ENCODE data around the gene HAUS2.
"Not testable (repeated sequence)": the region's sequence is repeated elsewhere in the genome, so short reads cannot be mapped to it uniquely, and the experiment has no call there.

Gene HAUS2

GRCh38 chr15:42528970-42529369 is 19.7 kb upstream of the HAUS2 start:
- no peak overlapping the region for H3K4me3 ChIP-seq (ENCODE audit: low read length)
- no peaks in the 10 kb centered on the region for H3K4me1 ChIP-seq (ENCODE audit: insufficient read depth, low read length)
- H3K27ac ChIP-seq (ENCODE audit: low read depth, low read length) = no peak overlapping the region
- peaks cover 64% of the 10 kb centered on the region for H3K36me3 ChIP-seq (ENCODE audit: insufficient read depth, low read length)
- H3K9me3 ChIP-seq (ENCODE audit: insufficient read depth, low read depth, low read length) = no peaks in the 10 kb centered on the region
- WGBS = 96% methylated on average over 3 of the region's 3 CpGs
- no peak overlapping the region for H3K9ac ChIP-seq (ENCODE audit: low read depth, low read length)
- no peaks in the 10 kb centered on the region for H3K27me3 ChIP-seq (ENCODE audit: insufficient read depth, low read length)

DNA sequence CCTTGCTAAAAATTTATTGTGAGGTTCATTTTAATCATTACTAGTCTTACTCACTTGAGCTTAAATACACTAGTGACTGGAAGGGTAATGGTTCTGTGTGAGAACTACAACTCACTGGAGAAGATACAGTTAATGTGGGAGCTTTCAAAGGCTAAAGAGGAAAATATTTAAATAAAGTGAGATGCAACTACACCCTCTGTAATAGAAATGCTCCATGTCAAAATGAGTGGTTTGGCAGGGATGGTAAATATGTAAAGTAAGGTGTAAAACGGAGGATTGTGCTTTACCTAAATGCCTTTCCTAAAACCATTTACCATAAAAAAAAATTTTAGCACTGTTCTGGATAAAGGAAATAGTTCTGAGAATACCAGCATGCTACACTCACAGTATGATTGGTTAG is 15.4 kb upstream of the HAUS2 start:
- H3K27ac ChIP-seq (ENCODE audit: low read depth, low read length) = no peak overlapping the region
- H3K9me3 ChIP-seq (ENCODE audit: insufficient read depth, low read depth, low read length) = no peaks in the 10 kb centered on the region
- no peak overlapping the region for H3K9ac ChIP-seq (ENCODE audit: low read depth, low read length)
- no peaks in the 10 kb centered on the region for H3K4me1 ChIP-seq (ENCODE audit: insufficient read depth, low read length)
- no peaks in the 10 kb centered on the region for H3K27me3 ChIP-seq (ENCODE audit: insufficient read depth, low read length)
- no peak overlapping the region for H3K4me3 ChIP-seq (ENCODE audit: low read length)
- no CpG with 5 or more reads among the region's 1 CpG for WGBS
- peaks cover 52% of the 10 kb centered on the region for H3K36me3 ChIP-seq (ENCODE audit: insufficient read depth, low read length)

GRCh38 chr15:42544853-42545629 is 3.6 kb upstream of the HAUS2 start:
- 95% methylated on average over 4 of the region's 4 CpGs for WGBS
- Histone ChIP-seq H3K9me3 (ENCODE audit: insufficient read depth, low read depth, low read length) (no peaks in the 10 kb centered on the region), H3K36me3 (ENCODE audit: insufficient read depth, low read length) (peaks cover 32% of the 10 kb centered on the region), H3K27ac (ENCODE audit: low read depth, low read length) (no peak overlapping the region), H3K9ac (ENCODE audit: low read depth, low read length) (no peak overlapping the region), H3K4me3 (ENCODE audit: low read length) (no peak overlapping the region), H3K27me3 (ENCODE audit: insufficient read depth, low read length) (no peaks in the 10 kb centered on the region), H3K4me1 (ENCODE audit: insufficient read depth, low read length) (peaks cover 8% of the 10 kb centered on the region)

DNA sequence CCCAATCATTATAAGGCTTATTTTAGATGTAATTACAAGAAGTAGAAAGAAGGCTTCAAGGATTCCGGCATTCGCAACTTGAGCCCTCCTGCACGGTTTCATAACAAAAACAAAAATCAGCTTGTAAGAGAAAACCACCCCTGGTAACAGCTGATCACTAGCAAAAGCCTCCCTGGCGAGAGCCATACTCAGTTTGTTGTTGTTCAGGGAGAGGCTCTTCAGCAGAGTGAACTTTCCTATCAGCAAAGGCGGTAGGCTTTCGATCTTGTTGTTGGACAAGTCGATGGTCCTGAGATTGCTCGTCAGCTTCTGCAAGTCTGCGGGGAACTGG is 755 bp upstream of the HAUS2 start:
- no peak overlapping the region for H3K27ac ChIP-seq (ENCODE audit: low read depth, low read length)
- peaks cover 8% of the 10 kb centered on the region for H3K4me1 ChIP-seq (ENCODE audit: insufficient read depth, low read length)
- no peaks in the 10 kb centered on the region for H3K27me3 ChIP-seq (ENCODE audit: insufficient read depth, low read length)
- H3K9ac ChIP-seq (ENCODE audit: low read depth, low read length) = peak overlapping the region; percentile 89
- no peaks in the 10 kb centered on the region for H3K9me3 ChIP-seq (ENCODE audit: insufficient read depth, low read depth, low read length)
- H3K4me3 ChIP-seq (ENCODE audit: low read length) = peak overlapping the region; percentile 100
- peaks cover 29% of the 10 kb centered on the region for H3K36me3 ChIP-seq (ENCODE audit: insufficient read depth, low read length)
- 6% methylated on average over 9 of the region's 9 CpGs for WGBS

GRCh38 chr15:42549032-42549491 is 424 bp downstream of the HAUS2 start:
- WGBS = under 1% methylated on average over 12 of the region's 15 CpGs
- Histone ChIP-seq H3K4me1 (ENCODE audit: insufficient read depth, low read length) (peaks cover 8% of the 10 kb centered on the region), H3K36me3 (ENCODE audit: insufficient read depth, low read length) (peaks cover 26% of the 10 kb centered on the region), H3K27me3 (ENCODE audit: insufficient read depth, low read length) (no peaks in the 10 kb centered on the region), H3K9me3 (ENCODE audit: insufficient read depth, low read depth, low read length) (no peaks in the 10 kb centered on the region), H3K27ac (ENCODE audit: low read depth, low read length) (peak overlapping the region; percentile 78), H3K9ac (ENCODE audit: low read depth, low read length) (peak overlapping the region; percentile 89), H3K4me3 (ENCODE audit: low read length) (peak overlapping the region; percentile 100)

- Histone ChIP-seq H3K9ac (ENCODE audit: low read depth, low read length) (no peak overlapping the region), H3K27me3 (ENCODE audit: insufficient read depth, low read length) (no peaks in the 10 kb centered on the region), H3K36me3 (ENCODE audit: insufficient read depth, low read length) (peaks cover 20% of the 10 kb centered on the region), H3K27ac (ENCODE audit: low read depth, low read length) (no peak overlapping the region), H3K4me3 (ENCODE audit: low read length) (peak overlapping the region; percentile 100), H3K4me1 (ENCODE audit: insufficient read depth, low read length) (peaks cover 8% of the 10 kb centered on the region), H3K9me3 (ENCODE audit: insufficient read depth, low read depth, low read length) (no peaks in the 10 kb centered on the region)
- 80% methylated on average over 10 of the region's 12 CpGs for WGBS
These were observed 1.2 kb downstream of the HAUS2 start for GRCh38 chr15:42549741-42550392.

GRCh38 chr15:42553554-42553953 is 4.9 kb downstream of the HAUS2 start:
- Histone ChIP-seq H3K4me1 (ENCODE audit: insufficient read depth, low read length) (no peaks in the 10 kb centered on the region), H3K36me3 (ENCODE audit: insufficient read depth, low read length) (peaks cover 20% of the 10 kb centered on the region), H3K27ac (ENCODE audit: low read depth, low read length) (no peak overlapping the region), H3K27me3 (ENCODE audit: insufficient read depth, low read length) (no peaks in the 10 kb centered on the region), H3K4me3 (ENCODE audit: low read length) (no peak overlapping the region), H3K9ac (ENCODE audit: low read depth, low read length) (no peak overlapping the region), H3K9me3 (ENCODE audit: insufficient read depth, low read depth, low read length) (no peaks in the 10 kb centered on the region)
- WGBS = 100% methylated on average over 1 of the region's 1 CpG

GRCh38 chr15:42556550-42557207 is 8.0 kb downstream of the HAUS2 start:
- 96% methylated on average over 11 of the region's 12 CpGs for WGBS
- not testable (repeated sequence) for H3K9ac ChIP-seq (ENCODE audit: low read depth, low read length); H3K4me3 ChIP-seq (ENCODE audit: low read length); H3K9me3 ChIP-seq (ENCODE audit: insufficient read depth, low read depth, low read length); H3K4me1 ChIP-seq (ENCODE audit: insufficient read depth, low read length); H3K27ac ChIP-seq (ENCODE audit: low read depth, low read length); H3K27me3 ChIP-seq (ENCODE audit: insufficient read depth, low read length)
- peaks cover 51% of the 10 kb centered on the region for H3K36me3 ChIP-seq (ENCODE audit: insufficient read depth, low read length)

- Histone ChIP-seq H3K9me3 (ENCODE audit: insufficient read depth, low read depth, low read length) (no peaks in the 10 kb centered on the region), H3K4me3 (ENCODE audit: low read length) (no peak overlapping the region), H3K9ac (ENCODE audit: low read depth, low read length) (no peak overlapping the region), H3K27me3 (ENCODE audit: insufficient read depth, low read length) (no peaks in the 10 kb centered on the region), H3K27ac (ENCODE audit: low read depth, low read length) (no peak overlapping the region), H3K4me1 (ENCODE audit: insufficient read depth, low read length) (no peaks in the 10 kb centered on the region), H3K36me3 (ENCODE audit: insufficient read depth, low read length) (peaks cover 66% of the 10 kb centered on the region)
- WGBS = 97% methylated on average over 3 of the region's 3 CpGs
These were observed 10.1 kb downstream of the HAUS2 start for GRCh38 chr15:42558739-42559138.

- Histone ChIP-seq H3K4me1 (ENCODE audit: insufficient read depth, low read length) (0 out of 2 replicates have a peak, but pooled peaks cover 4% of the 10 kb centered on the region), H3K4me3 (ENCODE audit: low read length) (peak within 1 kb of the TSS; percentile 77), H3K27ac (ENCODE audit: low read depth, low read length) (no peak within 1 kb of the TSS), H3K27me3 (ENCODE audit: insufficient read depth, low read length) (peaks cover 38% of the 10 kb centered on the region), H3K9me3 (ENCODE audit: insufficient read depth, low read depth, low read length) (no peaks in the 10 kb centered on the region), H3K9ac (ENCODE audit: low read depth, low read length) (peak within 1 kb of the TSS; percentile 79), H3K36me3 (ENCODE audit: insufficient read depth, low read length) (no peaks in the 10 kb centered on the region)
- WGBS = under 1% methylated on average over 95 of the region's 95 CpGs
These were observed 26.8 kb downstream of the HAUS2 start, which contains the start of gene STARD9 for GRCh38 chr15:42575188-42576039. Gene STARD9 (plus strand): TSS chr15:42575606. CDS start chr15:42575716, 110 bp downstream.
